ENCODE measurements around the gene P2RY6. TPM values are rescaled to one million over a fixed set of nuclear protein-coding genes. Genes with fewer than 3 reads are reported as not detected.
A peak's percentile ranks its signal among the peaks of the same experiment; 100 is the strongest.

The P2RY6 gene
- total and polyA plus RNA-seq, 11 donors: 0.56 to 17.7 (median 2.0) TPM

DNA sequence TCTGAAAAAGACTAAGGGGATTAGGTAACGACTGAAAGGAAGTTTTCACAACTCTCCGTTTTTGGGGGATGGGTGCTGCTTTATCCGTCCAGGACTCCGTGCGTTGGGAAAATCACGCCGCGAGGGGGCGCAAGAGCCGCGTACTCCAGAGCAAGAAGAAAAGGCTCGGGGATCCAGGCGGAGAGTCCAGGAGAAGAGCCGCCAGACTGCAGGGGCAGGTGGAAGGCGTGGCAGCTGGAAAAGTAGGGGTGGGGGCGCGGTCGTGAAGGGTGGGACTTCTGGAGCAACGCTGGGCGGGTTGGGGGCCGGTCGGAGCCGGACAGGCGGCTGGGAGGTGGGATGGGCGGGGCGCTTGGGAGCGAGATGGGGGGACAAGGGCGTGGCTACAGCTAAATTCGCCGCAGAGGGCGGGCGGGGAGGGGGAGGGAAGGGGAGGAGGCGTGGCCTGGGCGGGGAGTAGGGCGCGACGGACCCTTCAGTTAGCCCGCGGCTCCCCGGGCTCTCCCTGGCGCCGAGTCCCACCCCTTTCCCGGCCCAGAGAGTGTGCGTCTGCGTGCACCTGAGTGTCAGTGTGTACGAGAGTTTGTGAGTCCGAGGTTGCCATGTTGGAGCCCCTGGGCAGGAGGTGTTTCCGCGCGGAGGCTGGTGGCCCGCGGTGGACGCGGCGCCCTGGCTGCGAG, 35.3 kb downstream of the P2RY6 start:
- Histone ChIP-seq H3K4me3 (peak overlapping the region; percentile 56 to 90 (median 74)), H3K27ac (peak overlapping the region; percentile 93 to 100 (median 98)), H3K4me1 (peaks cover 0 to 59% (median 35%) of the 10 kb centered on the region in 12 donors), H3K9me3 (no peaks in the 10 kb centered on the region), H3K27me3 (peaks cover 0 to 15% (median 0%) of the 10 kb centered on the region in 9 donors), H3K36me3 (peaks cover 0 to 10% (median 0%) of the 10 kb centered on the region in 9 donors)
- peak; percentile 97 to 98 (median 97) for DNase-seq
- ATAC-seq: peak; percentile 65 to 77 (median 74)
- intact Hi-C loops (cut with DNase I): loop anchor here (1.0 to 5.0 kb wide), 10 partner anchors 15 to 355 kb away; partner anchors contain the start of genes FAM168A (in 1 of the 10) and RELT (in 1 of the 10)
- 0 to 1% (median 1%) methylated on average over 38 to 56 of the region's 56 CpGs for WGBS, 4 donors
- TF ChIP-seq POLR2A (IDR thresholded peaks at IDR 0.05): peak in 1 of 2 donors; percentile 10
- TF ChIP-seq, protein P1, sequence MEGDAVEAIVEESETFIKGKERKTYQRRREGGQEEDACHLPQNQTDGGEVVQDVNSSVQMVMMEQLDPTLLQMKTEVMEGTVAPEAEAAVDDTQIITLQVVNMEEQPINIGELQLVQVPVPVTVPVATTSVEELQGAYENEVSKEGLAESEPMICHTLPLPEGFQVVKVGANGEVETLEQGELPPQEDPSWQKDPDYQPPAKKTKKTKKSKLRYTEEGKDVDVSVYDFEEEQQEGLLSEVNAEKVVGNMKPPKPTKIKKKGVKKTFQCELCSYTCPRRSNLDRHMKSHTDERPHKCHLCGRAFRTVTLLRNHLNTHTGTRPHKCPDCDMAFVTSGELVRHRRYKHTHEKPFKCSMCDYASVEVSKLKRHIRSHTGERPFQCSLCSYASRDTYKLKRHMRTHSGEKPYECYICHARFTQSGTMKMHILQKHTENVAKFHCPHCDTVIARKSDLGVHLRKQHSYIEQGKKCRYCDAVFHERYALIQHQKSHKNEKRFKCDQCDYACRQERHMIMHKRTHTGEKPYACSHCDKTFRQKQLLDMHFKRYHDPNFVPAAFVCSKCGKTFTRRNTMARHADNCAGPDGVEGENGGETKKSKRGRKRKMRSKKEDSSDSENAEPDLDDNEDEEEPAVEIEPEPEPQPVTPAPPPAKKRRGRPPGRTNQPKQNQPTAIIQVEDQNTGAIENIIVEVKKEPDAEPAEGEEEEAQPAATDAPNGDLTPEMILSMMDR (IDR thresholded peaks at IDR 0.05): peak; percentile 59 to 95 (median 82)

DNA sequence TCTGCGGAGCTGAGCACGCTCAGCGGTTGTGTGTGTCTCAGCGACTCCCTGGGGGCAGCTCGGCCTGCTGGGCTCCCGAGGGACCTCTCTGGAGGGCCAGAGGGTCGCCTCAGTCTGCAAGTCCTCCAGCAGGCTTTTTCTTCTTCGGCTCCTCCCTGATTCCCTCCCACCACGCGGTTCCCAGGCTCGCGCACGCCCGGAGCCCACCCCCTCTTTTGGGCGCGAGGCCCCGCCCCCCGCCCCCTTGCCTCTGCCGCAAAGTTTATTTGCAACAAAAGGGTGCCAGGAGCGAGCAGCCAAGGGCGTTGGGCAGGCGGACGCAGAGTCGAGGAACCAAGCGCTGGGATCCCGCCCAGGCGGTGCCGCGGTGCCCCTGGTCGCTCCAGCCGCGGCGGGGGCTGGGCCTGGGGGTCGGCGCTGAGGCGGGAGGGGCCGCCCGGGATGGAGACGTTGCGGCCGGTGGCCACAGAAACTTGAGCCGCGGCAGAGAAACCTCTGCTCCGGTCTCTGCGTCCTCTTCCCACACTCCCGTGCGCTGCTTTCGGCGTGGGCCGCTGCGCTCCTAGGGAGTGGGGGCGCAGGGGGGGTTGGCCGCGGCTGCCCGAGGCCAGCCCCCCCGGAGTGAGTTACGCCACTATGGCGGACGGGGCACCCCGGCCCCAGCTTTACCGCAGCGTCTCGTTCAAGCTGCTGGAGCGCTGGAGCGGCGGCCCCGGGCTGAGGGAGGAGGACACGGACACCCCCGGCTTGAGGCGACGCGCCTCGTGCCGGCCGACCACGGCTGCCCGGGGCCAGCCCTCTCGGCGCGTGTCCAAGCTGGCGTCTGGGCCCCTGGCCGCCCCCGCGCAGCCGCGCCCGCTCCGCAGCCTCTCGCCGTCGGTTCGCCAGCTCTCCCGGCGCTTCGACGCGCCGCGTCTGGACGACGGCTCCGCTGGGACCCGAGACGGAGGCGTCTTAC, 36.1 kb downstream of the P2RY6 start, which contains the start of gene ARHGEF17:
TSS of gene ARHGEF17 (plus strand) at position 274 of the 958 bp plus-strand sequence. CDS start at position 637, 363 bp downstream.
- Histone ChIP-seq H3K4me3 (peak within 1 kb of the TSS; percentile 56 to 90 (median 74)), H3K27me3 (peaks cover 0 to 15% (median 0%) of the 10 kb centered on the region in 9 donors), H3K9me3 (no peaks in the 10 kb centered on the region), H3K27ac (peak within 1 kb of the TSS; percentile 93 to 100 (median 98)), H3K4me1 (peaks cover 0 to 67% (median 43%) of the 10 kb centered on the region in 12 donors), H3K36me3 (peaks cover 0 to 10% (median 0%) of the 10 kb centered on the region in 9 donors)
- TF ChIP-seq POLR2A (IDR thresholded peaks at IDR 0.05): peak in 1 of 2 donors; percentile 50
- TF ChIP-seq, protein P1 (IDR thresholded peaks at IDR 0.05): no peak
- DNase-seq (peak; percentile 84 to 90 (median 87)), ATAC-seq (peak; percentile 7 to 55 (median 40))
- WGBS, 4 donors: 0 to 1% (median 0%) methylated on average over 53 to 105 of the region's 105 CpGs
- intact Hi-C loops (cut with DNase I): loop anchor here in 5 of 10 donors (2.0 to 5.0 kb wide), 5 partner anchors 15 to 354 kb away; partner anchors contain the start of gene FAM168A (in 1 of the 5)

DNA sequence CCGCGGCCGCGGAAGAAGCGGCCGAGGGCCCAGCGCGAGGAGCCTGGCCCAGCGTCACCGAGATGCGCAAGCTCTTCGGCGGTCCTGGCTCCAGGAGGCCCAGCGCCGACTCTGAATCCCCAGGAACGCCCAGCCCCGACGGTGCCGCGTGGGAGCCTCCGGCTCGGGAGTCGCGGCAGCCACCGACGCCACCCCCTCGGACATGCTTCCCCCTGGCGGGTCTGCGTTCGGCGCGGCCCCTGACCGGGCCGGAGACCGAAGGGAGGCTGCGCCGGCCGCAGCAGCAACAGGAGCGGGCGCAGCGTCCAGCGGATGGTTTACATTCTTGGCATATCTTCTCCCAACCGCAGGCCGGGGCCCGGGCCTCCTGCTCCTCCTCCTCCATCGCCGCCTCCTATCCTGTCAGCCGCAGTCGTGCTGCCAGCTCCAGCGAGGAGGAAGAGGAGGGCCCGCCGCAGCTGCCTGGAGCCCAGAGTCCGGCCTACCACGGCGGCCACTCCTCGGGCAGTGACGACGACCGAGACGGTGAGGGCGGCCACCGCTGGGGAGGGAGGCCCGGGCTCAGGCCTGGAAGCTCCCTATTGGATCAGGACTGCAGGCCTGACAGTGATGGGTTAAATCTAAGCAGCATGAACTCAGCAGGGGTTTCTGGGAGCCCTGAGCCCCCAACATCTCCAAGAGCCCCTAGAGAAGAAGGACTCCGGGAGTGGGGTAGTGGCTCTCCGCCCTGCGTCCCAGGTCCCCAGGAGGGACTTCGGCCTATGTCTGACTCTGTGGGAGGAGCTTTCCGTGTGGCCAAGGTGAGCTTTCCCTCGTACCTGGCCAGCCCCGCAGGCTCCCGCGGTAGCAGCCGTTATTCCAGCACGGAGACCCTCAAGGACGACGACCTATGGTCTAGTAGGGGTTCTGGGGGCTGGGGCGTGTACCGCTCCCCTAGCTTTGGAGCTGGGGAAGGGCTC, 37.1 kb downstream of the P2RY6 start:
- peak; percentile 93 to 96 (median 94) for DNase-seq
- H3K27ac ChIP-seq: peak overlapping the region; percentile 93 to 100 (median 98)
- H3K27me3 ChIP-seq: peaks cover 0 to 15% (median 0%) of the 10 kb centered on the region in 9 donors
- WGBS, 4 donors: 0 to 4% (median 3%) methylated on average over 23 to 78 of the region's 78 CpGs
- intact Hi-C loops (cut with DNase I): loop anchor here in 5 of 10 donors (2.0 to 5.0 kb wide), 5 partner anchors 14 to 353 kb away; partner anchors contain the start of gene FAM168A (in 1 of the 5)
- H3K4me1 ChIP-seq: peaks cover 0 to 76% (median 53%) of the 10 kb centered on the region in 12 donors
- peaks cover 0 to 11% (median 0%) of the 10 kb centered on the region in 9 donors for H3K36me3 ChIP-seq
- peak overlapping the region; percentile 56 to 90 (median 74) for H3K4me3 ChIP-seq
- TF ChIP-seq POLR2A (IDR thresholded peaks at IDR 0.05): peak in 1 of 2 donors; percentile 77
- TF ChIP-seq, protein P1 (IDR thresholded peaks at IDR 0.05): peak in 1 of 12 donors; percentile 5
- ATAC-seq: peak; percentile 70 to 81 (median 78)
- H3K9me3 ChIP-seq: no peaks in the 10 kb centered on the region
